ENCODE measurements around the gene TMEM255B. TPM values are rescaled to one million over a fixed set of nuclear protein-coding genes. Genes with fewer than 3 reads are reported as not detected.

Gene TMEM255B
- total and polyA plus RNA-seq, 2 donors = 4.9 to 17.5 TPM

DNA sequence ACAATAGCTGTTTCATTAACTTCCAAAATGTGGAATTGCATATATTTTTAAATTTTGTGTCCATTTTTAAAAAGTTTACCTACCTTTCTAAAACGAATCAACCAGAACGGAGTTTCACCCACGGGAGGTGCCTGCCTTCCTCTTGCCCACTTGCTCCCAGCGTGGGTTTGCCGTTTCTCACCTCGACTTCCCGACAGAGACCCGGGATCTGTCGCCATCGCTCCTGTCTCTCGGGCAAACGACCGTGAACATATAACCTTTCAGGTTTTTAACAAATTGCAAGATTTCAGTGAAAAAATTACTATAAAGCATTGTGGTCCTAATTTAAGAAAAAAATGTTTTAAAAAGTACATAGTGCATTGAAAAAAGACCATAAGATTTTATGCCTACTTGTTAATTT, 4.2 kb downstream of the TMEM255B start:
- 87% methylated on average over 13 of the region's 13 CpGs for WGBS
- Histone ChIP-seq H3K4me3 (ENCODE audit: low read depth, low read length) (no peak overlapping the region), H3K4me1 (ENCODE audit: insufficient read depth) (no peaks in the 10 kb centered on the region), H3K27ac (ENCODE audit: low read depth) (no peak overlapping the region), H3K36me3 (ENCODE audit: insufficient read depth) (no peaks in the 10 kb centered on the region)
- no peak for DNase-seq (ENCODE audit: extremely low spot score)

DNA sequence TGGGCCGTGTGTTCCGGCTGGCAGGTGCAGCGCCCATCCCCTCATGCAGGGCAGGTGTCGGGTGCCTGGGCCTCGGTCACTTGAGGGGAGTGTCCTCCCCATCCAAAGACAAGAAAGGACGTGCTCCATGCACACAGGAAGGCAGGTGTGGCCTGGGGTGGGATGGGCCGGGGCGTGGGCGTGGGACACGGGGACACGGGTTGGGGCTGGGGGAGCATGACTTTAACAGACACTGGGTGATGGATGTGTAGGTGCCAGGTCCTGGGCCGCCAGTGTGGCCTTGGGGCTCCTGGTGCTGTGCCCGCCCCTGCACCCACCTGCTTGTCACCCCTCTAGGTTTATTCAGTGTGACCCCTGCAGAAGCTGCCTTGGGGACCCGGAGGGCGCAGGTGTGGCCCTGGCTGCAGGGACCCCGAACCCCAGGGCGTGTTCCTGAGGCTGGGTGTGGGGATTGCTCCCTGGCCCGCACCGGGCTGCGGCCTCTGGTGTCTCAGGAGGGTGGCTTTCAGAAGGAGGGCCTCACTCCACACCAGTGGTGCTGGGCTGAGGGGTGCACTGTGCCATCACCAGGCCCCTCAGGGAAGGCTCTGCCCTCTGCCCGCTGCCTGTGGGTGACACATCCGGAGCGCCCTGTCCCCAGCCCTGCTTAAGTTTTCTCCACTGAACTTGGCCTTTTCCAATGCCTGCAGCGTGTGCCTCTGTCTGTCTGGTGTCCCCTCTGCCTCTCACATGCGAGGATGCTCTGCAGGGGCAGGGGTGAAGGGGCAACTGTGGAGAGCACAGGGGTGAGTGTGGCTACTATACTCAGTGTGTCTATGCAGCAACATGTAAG, 5.2 kb downstream of the TMEM255B start:
- H3K36me3 ChIP-seq (ENCODE audit: insufficient read depth) = no peaks in the 10 kb centered on the region
- no peak for DNase-seq (ENCODE audit: extremely low spot score)
- 89% methylated on average over 25 of the region's 25 CpGs for WGBS
- H3K27ac ChIP-seq (ENCODE audit: low read depth) = no peak overlapping the region
- no peaks in the 10 kb centered on the region for H3K4me1 ChIP-seq (ENCODE audit: insufficient read depth)
- H3K4me3 ChIP-seq (ENCODE audit: low read depth, low read length) = no peak overlapping the region

GRCh38 chr13:113764793-113765563, 6.0 kb downstream of the TMEM255B start:
- Histone ChIP-seq H3K27ac (ENCODE audit: low read depth) (no peak overlapping the region), H3K36me3 (ENCODE audit: insufficient read depth) (no peaks in the 10 kb centered on the region), H3K4me3 (ENCODE audit: low read depth, low read length) (no peak overlapping the region), H3K4me1 (ENCODE audit: insufficient read depth) (no peaks in the 10 kb centered on the region)
- whole genome bisulfite sequencing = 77% methylated on average over 19 of the region's 19 CpGs
- DNase-seq (ENCODE audit: extremely low spot score) = no peak

GRCh38 chr13:113765564-113765910, 6.5 kb downstream of the TMEM255B start:
- Histone ChIP-seq H3K4me3 (ENCODE audit: low read depth, low read length) (no peak overlapping the region), H3K4me1 (ENCODE audit: insufficient read depth) (no peaks in the 10 kb centered on the region), H3K36me3 (ENCODE audit: insufficient read depth) (no peaks in the 10 kb centered on the region), H3K27ac (ENCODE audit: low read depth) (no peak overlapping the region)
- WGBS = 53% methylated on average over 4 of the region's 4 CpGs
- DNase-seq (ENCODE audit: extremely low spot score) = no peak

- H3K4me1 ChIP-seq (ENCODE audit: insufficient read depth) = no peaks in the 10 kb centered on the region
- no peak overlapping the region for H3K4me3 ChIP-seq (ENCODE audit: low read depth, low read length)
- DNase-seq (ENCODE audit: extremely low spot score) = no peak
- 83% methylated on average over 30 of the region's 30 CpGs for WGBS
- no peak overlapping the region for H3K27ac ChIP-seq (ENCODE audit: low read depth)
- H3K36me3 ChIP-seq (ENCODE audit: insufficient read depth) = no peaks in the 10 kb centered on the region
Measured at GRCh38 chr13:113766035-113766800, 7.2 kb downstream of the TMEM255B start.

DNA sequence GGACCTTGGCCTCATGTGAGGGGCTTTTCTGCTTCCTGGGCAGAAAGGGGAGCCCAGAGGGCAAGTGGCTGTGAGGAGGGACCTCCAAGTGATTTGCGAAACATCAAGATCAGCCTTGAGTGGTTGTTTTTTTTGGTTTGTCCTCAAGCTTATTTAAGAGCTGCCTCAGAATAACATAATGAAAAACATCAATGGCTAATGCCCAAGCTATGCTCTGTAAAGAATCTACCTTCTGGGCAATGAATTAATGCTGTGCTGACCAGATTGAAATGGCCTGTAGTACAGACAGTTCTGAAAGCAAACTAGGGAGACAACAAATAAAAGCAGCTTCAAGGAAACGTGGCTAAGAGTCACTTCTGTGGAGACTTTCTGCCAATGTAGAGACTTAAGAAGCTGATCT, 8.3 kb downstream of the TMEM255B start:
- WGBS = 76% methylated on average over 2 of the region's 2 CpGs
- H3K27ac ChIP-seq (ENCODE audit: low read depth) = no peak overlapping the region
- H3K4me1 ChIP-seq (ENCODE audit: insufficient read depth) = no peaks in the 10 kb centered on the region
- no peak for DNase-seq (ENCODE audit: extremely low spot score)
- H3K4me3 ChIP-seq (ENCODE audit: low read depth, low read length) = no peak overlapping the region
- H3K36me3 ChIP-seq (ENCODE audit: insufficient read depth) = no peaks in the 10 kb centered on the region

DNA sequence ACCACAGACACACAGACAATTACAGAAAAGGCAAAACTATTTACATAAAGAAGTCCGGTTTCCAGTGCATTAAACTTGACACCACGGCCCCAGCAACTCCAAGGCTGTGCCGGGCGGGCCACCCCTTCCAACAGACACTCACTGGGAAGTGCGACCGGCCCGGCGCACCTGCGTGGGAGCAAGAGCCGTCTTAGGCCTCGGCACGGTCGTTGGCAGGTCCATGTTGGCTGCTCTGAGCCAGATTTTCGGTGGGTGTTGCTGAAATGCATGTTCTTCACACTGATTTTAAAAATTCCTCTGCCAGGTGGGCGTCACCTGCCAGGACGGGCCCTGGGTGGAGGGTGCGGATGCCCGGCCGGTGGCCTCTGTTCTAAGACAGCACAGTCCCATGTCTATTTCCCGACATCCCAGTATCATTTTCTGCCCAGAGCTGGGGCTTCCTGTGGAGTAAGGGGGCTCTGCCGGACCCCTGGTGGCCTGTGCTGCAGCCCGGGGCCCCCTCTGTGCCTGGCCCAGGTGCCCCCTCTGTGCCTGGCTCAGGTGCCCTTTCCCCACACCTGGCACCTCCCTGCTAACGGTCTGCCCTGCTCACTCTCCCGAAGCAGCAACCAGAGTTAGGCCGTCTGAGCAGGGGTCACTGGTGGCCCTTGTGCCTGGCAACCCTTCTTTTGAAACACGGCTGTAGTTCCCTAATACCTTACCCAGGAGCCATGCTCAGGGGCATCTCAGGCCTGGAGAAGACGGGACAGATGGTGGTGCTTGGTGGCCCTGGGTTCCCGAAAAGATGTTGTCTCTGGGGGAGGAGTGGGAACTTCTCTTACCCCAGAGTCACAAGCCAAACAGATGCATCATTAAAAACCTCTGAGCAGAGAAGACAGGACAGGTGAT, 9.2 kb downstream of the TMEM255B start:
- Histone ChIP-seq H3K27ac (ENCODE audit: low read depth) (no peak overlapping the region), H3K4me1 (ENCODE audit: insufficient read depth) (no peaks in the 10 kb centered on the region), H3K36me3 (ENCODE audit: insufficient read depth) (no peaks in the 10 kb centered on the region), H3K4me3 (ENCODE audit: low read depth, low read length) (no peak overlapping the region)
- WGBS = 92% methylated on average over 28 of the region's 28 CpGs
- DNase-seq (ENCODE audit: extremely low spot score) = no peak

DNA sequence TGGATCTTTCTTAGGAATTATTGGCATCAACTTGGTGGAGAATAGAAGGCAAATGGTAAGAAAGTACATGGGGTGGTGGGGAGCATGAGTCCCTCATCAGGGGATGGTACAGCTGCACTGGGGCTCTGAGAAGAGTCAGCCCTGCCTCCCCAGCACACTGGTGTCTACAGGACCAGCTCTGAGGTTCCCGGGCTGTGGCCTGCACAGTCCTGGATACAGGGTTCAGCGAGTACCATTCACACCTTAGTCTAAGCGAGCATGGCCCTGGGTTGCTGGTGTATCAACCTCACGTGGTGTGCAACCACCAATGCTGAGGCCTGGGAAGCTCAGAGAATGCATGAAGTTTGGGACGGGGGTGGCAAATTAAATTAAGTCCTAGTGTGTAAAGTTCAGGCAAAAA, 10.1 kb downstream of the TMEM255B start:
- WGBS = 85% methylated on average over 5 of the region's 5 CpGs
- Histone ChIP-seq H3K27ac (ENCODE audit: low read depth) (no peak overlapping the region), H3K4me3 (ENCODE audit: low read depth, low read length) (no peak overlapping the region), H3K4me1 (ENCODE audit: insufficient read depth) (no peaks in the 10 kb centered on the region), H3K36me3 (ENCODE audit: insufficient read depth) (no peaks in the 10 kb centered on the region)
- DNase-seq (ENCODE audit: extremely low spot score) = no peak

DNA sequence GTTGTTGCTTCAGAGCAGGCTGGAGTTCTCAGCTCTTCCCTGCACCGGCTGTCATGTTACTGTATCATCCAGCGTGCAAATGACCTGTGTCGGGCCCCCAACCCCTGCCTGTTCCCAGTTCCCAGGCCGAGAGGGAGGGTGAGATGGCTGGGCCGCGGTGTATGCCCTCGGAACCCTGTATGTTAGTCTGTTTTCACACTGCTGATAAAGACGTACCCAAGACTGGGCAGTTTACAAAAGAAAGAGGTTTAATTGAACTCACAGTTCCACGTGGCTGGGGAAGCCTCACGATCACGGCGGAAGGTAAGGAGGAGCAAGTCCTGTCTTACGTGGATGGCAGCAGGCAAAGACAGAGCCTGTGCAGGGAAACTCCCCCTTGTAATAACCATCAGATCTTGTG, 10.9 kb downstream of the TMEM255B start:
- Histone ChIP-seq H3K4me3 (ENCODE audit: low read depth, low read length) (no peak overlapping the region), H3K4me1 (ENCODE audit: insufficient read depth) (no peaks in the 10 kb centered on the region), H3K27ac (ENCODE audit: low read depth) (no peak overlapping the region), H3K36me3 (ENCODE audit: insufficient read depth) (no peaks in the 10 kb centered on the region)
- DNase-seq (ENCODE audit: extremely low spot score) = no peak
- WGBS = 73% methylated on average over 13 of the region's 13 CpGs

DNA sequence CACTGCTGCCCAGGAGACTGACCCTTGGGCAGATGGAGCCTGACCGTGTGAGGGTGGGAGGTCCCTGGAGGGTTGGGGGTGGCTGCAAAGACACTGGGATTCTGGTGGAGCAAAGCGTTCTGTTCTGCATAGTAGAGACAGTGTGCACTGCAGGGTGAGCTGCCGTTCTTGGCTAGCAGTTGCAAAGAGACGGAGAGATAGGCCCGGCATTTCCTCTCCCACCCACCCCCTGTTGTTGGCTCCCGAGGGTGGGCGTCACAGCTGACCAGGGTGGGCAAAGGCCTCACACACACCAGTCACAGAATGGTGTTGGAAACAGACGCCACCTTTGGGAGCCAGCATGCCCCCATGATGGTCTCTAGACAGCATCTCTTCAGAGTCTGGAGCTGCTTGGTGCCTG, 11.4 kb downstream of the TMEM255B start:
- Histone ChIP-seq H3K36me3 (ENCODE audit: insufficient read depth) (no peaks in the 10 kb centered on the region), H3K4me3 (ENCODE audit: low read depth, low read length) (no peak overlapping the region), H3K27ac (ENCODE audit: low read depth) (no peak overlapping the region), H3K4me1 (ENCODE audit: insufficient read depth) (no peaks in the 10 kb centered on the region)
- 80% methylated on average over 8 of the region's 8 CpGs for WGBS
- DNase-seq (ENCODE audit: extremely low spot score) = no peak

GRCh38 chr13:113770937-113771336, 11.9 kb downstream of the TMEM255B start:
- no peaks in the 10 kb centered on the region for H3K4me1 ChIP-seq (ENCODE audit: insufficient read depth)
- H3K36me3 ChIP-seq (ENCODE audit: insufficient read depth) = no peaks in the 10 kb centered on the region
- 93% methylated on average over 5 of the region's 5 CpGs for WGBS
- no peak for DNase-seq (ENCODE audit: extremely low spot score)
- H3K4me3 ChIP-seq (ENCODE audit: low read depth, low read length) = no peak overlapping the region
- no peak overlapping the region for H3K27ac ChIP-seq (ENCODE audit: low read depth)

- WGBS = 66% methylated on average over 4 of the region's 4 CpGs
- no peaks in the 10 kb centered on the region for H3K4me1 ChIP-seq (ENCODE audit: insufficient read depth)
- H3K4me3 ChIP-seq (ENCODE audit: low read depth, low read length) = no peak overlapping the region
- DNase-seq (ENCODE audit: extremely low spot score) = no peak
- no peak overlapping the region for H3K27ac ChIP-seq (ENCODE audit: low read depth)
- H3K36me3 ChIP-seq (ENCODE audit: insufficient read depth) = no peaks in the 10 kb centered on the region
Measured at GRCh38 chr13:113771709-113772331, 12.8 kb downstream of the TMEM255B start.
